WTC11 (cell line): Measurements from ENCODE around the gene C14orf93.
A peak's percentile ranks its signal among the peaks of the same experiment; 100 is the strongest.

Source experiments
- RORB ChIP-seq: fragments of 250-450 bp; sonication (Bioruptor Pico); IDR thresholded peaks from 2 replicates; pipeline ENCODE4 v1.9.0; 2021; ENCODE audit warnings: mild to moderate bottlenecking
- TCF7 ChIP-seq: sonication (generic); formaldehyde crosslinking; IDR thresholded peaks from 2 replicates; pipeline ENCODE4 v1.8.0; 2022; ENCODE audit warnings: mild to moderate bottlenecking, low read depth, missing genetic modification reagents, moderate library complexity
- ZNF232 ChIP-seq: sonication (generic); formaldehyde crosslinking; IDR thresholded peaks from 2 replicates; pipeline ENCODE4 v1.8.0; 2022; ENCODE audit warnings: mild to moderate bottlenecking, missing genetic modification reagents
- TF ChIP-seq, protein P1 (sequence below): fragments of 200-600 bp; IDR thresholded peaks from 2 replicates; pipeline ENCODE4 v1.8.0; 2022; ENCODE audit warnings: antibody characterized with exemption
- TF ChIP-seq, protein P2 (sequence below): sonication (generic); formaldehyde crosslinking; IDR thresholded peaks from 2 replicates; pipeline ENCODE4 v1.8.1; 2022; ENCODE audit warnings: mild to moderate bottlenecking, missing genetic modification reagents, moderate library complexity, borderline replicate concordance

- TF ChIP-seq, protein P1, sequence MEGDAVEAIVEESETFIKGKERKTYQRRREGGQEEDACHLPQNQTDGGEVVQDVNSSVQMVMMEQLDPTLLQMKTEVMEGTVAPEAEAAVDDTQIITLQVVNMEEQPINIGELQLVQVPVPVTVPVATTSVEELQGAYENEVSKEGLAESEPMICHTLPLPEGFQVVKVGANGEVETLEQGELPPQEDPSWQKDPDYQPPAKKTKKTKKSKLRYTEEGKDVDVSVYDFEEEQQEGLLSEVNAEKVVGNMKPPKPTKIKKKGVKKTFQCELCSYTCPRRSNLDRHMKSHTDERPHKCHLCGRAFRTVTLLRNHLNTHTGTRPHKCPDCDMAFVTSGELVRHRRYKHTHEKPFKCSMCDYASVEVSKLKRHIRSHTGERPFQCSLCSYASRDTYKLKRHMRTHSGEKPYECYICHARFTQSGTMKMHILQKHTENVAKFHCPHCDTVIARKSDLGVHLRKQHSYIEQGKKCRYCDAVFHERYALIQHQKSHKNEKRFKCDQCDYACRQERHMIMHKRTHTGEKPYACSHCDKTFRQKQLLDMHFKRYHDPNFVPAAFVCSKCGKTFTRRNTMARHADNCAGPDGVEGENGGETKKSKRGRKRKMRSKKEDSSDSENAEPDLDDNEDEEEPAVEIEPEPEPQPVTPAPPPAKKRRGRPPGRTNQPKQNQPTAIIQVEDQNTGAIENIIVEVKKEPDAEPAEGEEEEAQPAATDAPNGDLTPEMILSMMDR: no peak
- TF ChIP-seq RORB (CRISPR knock-in tag): no peak
- TF ChIP-seq, protein P2, sequence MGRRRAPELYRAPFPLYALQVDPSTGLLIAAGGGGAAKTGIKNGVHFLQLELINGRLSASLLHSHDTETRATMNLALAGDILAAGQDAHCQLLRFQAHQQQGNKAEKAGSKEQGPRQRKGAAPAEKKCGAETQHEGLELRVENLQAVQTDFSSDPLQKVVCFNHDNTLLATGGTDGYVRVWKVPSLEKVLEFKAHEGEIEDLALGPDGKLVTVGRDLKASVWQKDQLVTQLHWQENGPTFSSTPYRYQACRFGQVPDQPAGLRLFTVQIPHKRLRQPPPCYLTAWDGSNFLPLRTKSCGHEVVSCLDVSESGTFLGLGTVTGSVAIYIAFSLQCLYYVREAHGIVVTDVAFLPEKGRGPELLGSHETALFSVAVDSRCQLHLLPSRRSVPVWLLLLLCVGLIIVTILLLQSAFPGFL (CRISPR knock-in tag): no peak
- TF ChIP-seq TCF7 (CRISPR knock-in tag): no peak
- 0 out of 2 replicates have a peak, but pooled peaks have one; percentile 9 for TF ChIP-seq ZNF232 (CRISPR knock-in tag)
Measured at GRCh38 chr14:23034498-23035302, 24.8 kb upstream of the C14orf93 start, which contains the start of gene PSMB5.
